OCI-LY1 (cell line): ENCODE data around the gene ATP11A.

Source experiments
- H2AFZ ChIP-seq: fragments of 200-600 bp; sonication (generic), shearing (Covaris generic); 2 replicates; pipeline ENCODE4 v1.6.0; 2014; ENCODE audit warnings: antibody characterized with exemption, mild to moderate bottlenecking, low read length
- H3F3A ChIP-seq: fragments of 200-600 bp; sonication (generic), shearing (Covaris generic); 2 replicates; pipeline ENCODE4 v1.6.0; 2014; ENCODE audit warnings: mild to moderate bottlenecking, antibody characterized with exemption, low read length, moderate library complexity; ENCODE audit not compliant: insufficient read depth
- H3K27ac ChIP-seq: fragments of 200-600 bp; sonication (generic); 2 replicates; pipeline ENCODE4 v1.5.1; 2014; ENCODE audit warnings: low read length, mixed run types, mild to moderate bottlenecking, low read depth; ENCODE audit not compliant: poor library complexity, severe bottlenecking
- H3K27me3 ChIP-seq: fragments of 200-600 bp; sonication (generic); 2 replicates; pipeline ENCODE4 v1.6.0; 2014; ENCODE audit warnings: antibody characterized with exemption, mild to moderate bottlenecking, low read length, moderate library complexity; ENCODE audit not compliant: insufficient read depth
- H3K36me3 ChIP-seq: fragments of 200-600 bp; sonication (generic); 2 replicates; pipeline ENCODE4 v1.6.1; 2014; ENCODE audit warnings: mild to moderate bottlenecking, antibody characterized with exemption, low read length, moderate library complexity, mixed read lengths; ENCODE audit not compliant: insufficient read depth
- H3K4me1 ChIP-seq: fragments of 200-600 bp; sonication (generic); 2 replicates; pipeline ENCODE4 v1.5.1; 2014; ENCODE audit warnings: mild to moderate bottlenecking, low read length, moderate library complexity; ENCODE audit not compliant: insufficient read depth, severe bottlenecking
- H3K4me2 ChIP-seq: fragments of 200-600 bp; sonication (generic), shearing (Covaris generic); 2 replicates; pipeline ENCODE4 v1.6.1; 2014; ENCODE audit warnings: low read length
- H3K4me3 ChIP-seq: fragments of 200-600 bp; sonication (generic); 2 replicates; pipeline ENCODE4 v1.5.1; 2014; ENCODE audit warnings: low read length, low read depth, mild to moderate bottlenecking, mixed read lengths; ENCODE audit not compliant: poor library complexity, severe bottlenecking
- H3K79me2 ChIP-seq: fragments of 200-600 bp; shearing (Covaris generic); 2 replicates; pipeline ENCODE4 v1.6.1; 2016; ENCODE audit warnings: mixed run types, low read length, mixed read lengths; ENCODE audit not compliant: insufficient read depth
- H3K9ac ChIP-seq: fragments of 200-600 bp; sonication (generic), shearing (Covaris generic); 2 replicates; pipeline ENCODE4 v1.6.1; 2014; ENCODE audit warnings: mild to moderate bottlenecking, low read length, mixed read lengths
- H3K9me2 ChIP-seq: fragments of 200-600 bp; sonication (generic), shearing (Covaris generic); 2 replicates; pipeline ENCODE4 v1.6.1; 2014; ENCODE audit warnings: low read depth, mild to moderate bottlenecking, low read length, mixed read lengths
- H3K9me3 ChIP-seq: fragments of 200-600 bp; shearing (Covaris generic); 2 replicates; pipeline ENCODE4 v1.6.1; 2014; ENCODE audit warnings: low read length, mixed read lengths
- H4K20me1 ChIP-seq: fragments of 200-600 bp; sonication (generic), shearing (Covaris generic); 2 replicates; pipeline ENCODE4 v1.6.0; 2016; ENCODE audit warnings: mild to moderate bottlenecking, low read length; ENCODE audit not compliant: insufficient read depth
- EZH2 ChIP-seq: fragments of 200-600 bp; sonication (generic), shearing (Covaris generic); IDR thresholded peaks from 2 replicates; pipeline ENCODE4 v1.8.0; 2017; ENCODE audit warnings: borderline replicate concordance, mixed run types, mild to moderate bottlenecking, antibody characterized with exemption, low read length, moderate library complexity, mixed read lengths
- TF ChIP-seq, protein P1 (sequence below): fragments of 200-600 bp; sonication (generic), shearing (Covaris generic); IDR thresholded peaks from 2 replicates; pipeline ENCODE4 v1.5.1; 2017; ENCODE audit warnings: mild to moderate bottlenecking, antibody characterized with exemption, low read length, moderate library complexity, mixed read lengths

Gene ATP11A

DNA sequence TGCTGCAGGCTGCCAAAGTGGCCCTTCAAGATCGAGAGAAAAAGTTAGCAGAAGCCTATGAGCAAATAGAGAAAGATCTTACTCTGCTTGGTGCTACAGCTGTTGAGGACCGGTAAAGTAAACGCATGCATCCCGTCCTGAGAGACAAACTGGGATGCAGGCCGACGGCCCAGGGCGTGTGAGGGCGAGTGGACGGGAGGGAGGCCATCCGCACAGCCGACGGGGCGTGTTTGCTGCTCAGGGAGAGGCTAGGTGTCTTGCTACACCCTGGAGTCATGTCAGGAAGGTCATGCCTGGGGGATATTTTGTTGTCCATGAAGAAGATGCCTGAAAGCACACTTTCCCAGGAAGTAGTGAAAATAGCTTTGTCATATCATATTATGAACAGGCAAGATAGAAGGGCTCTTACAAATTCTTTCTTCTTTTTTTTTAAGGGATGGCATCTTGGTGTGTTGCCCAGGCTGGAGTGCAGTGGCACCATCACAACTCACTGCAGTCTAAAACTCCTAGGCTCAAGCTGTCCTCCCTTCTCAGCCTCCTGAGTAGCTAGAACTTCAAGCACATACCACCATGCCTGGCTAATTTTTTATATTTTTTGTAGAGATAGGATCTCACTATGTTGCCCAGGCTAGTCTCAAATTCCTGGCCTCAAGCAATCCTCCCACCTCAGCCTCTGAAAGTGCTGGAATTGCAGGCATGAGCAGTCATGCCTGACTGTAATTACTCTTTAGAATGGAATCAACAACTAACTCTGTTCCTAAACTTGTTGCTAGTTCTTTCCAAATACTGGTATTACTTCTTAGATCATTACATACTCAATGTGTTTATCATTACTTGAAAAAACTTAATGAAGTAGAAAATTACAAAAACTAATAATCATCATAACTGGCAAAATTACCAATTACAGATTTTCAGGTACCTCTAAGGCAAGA is 161.5 kb downstream of the ATP11A start:
- Histone ChIP-seq H4K20me1 (no peaks in the 10 kb centered on the region), H3K4me3 (no peak overlapping the region), H3K9me3 (peaks cover 6% of the 10 kb centered on the region; the same call in 1 of the 2 replicates), H3F3A (no peaks in the 10 kb centered on the region), H3K4me2 (no peak overlapping the region), H3K27me3 (no peaks in the 10 kb centered on the region; the same call in 1 of the 2 replicates), H3K27ac (no peak overlapping the region), H3K36me3 (peaks cover 26% of the 10 kb centered on the region), H3K9ac (no peak overlapping the region), H3K4me1 (no peaks in the 10 kb centered on the region), H2AFZ (no peak overlapping the region), H3K79me2 (no peaks in the 10 kb centered on the region), H3K9me2 (no peaks in the 10 kb centered on the region)
- no peak for TF ChIP-seq EZH2
- TF ChIP-seq, protein P1, sequence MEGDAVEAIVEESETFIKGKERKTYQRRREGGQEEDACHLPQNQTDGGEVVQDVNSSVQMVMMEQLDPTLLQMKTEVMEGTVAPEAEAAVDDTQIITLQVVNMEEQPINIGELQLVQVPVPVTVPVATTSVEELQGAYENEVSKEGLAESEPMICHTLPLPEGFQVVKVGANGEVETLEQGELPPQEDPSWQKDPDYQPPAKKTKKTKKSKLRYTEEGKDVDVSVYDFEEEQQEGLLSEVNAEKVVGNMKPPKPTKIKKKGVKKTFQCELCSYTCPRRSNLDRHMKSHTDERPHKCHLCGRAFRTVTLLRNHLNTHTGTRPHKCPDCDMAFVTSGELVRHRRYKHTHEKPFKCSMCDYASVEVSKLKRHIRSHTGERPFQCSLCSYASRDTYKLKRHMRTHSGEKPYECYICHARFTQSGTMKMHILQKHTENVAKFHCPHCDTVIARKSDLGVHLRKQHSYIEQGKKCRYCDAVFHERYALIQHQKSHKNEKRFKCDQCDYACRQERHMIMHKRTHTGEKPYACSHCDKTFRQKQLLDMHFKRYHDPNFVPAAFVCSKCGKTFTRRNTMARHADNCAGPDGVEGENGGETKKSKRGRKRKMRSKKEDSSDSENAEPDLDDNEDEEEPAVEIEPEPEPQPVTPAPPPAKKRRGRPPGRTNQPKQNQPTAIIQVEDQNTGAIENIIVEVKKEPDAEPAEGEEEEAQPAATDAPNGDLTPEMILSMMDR = no peak

- Histone ChIP-seq H3K79me2 (no peaks in the 10 kb centered on the region), H3K4me3 (no peak overlapping the region), H3K27ac (no peak overlapping the region), H3K27me3 (no peaks in the 10 kb centered on the region; the same call in 1 of the 2 replicates), H2AFZ (no peak overlapping the region), H3K9me3 (peaks cover 6% of the 10 kb centered on the region; the same call in 1 of the 2 replicates), H3F3A (no peaks in the 10 kb centered on the region), H3K4me1 (no peaks in the 10 kb centered on the region), H4K20me1 (no peaks in the 10 kb centered on the region), H3K36me3 (peaks cover 26% of the 10 kb centered on the region), H3K9me2 (no peaks in the 10 kb centered on the region), H3K9ac (no peak overlapping the region), H3K4me2 (no peak overlapping the region)
- TF ChIP-seq, protein P1 = no peak
- TF ChIP-seq EZH2 = no peak
These were observed 162.6 kb downstream of the ATP11A start for GRCh38 chr13:112852392-112852791.

- H4K20me1 ChIP-seq = no peaks in the 10 kb centered on the region
- 0 out of 2 replicates have a peak, but pooled peaks cover 6% of the 10 kb centered on the region for H3K9me3 ChIP-seq
- TF ChIP-seq, protein P1 = no peak
- TF ChIP-seq EZH2 = no peak
- H3K4me1 ChIP-seq = no peaks in the 10 kb centered on the region
- no peaks in the 10 kb centered on the region for H3F3A ChIP-seq
- H3K4me3 ChIP-seq = no peak overlapping the region
- no peak overlapping the region for H3K9ac ChIP-seq
- H3K27me3 ChIP-seq = no peaks in the 10 kb centered on the region; the same call in 1 of the 2 replicates
- no peaks in the 10 kb centered on the region for H3K9me2 ChIP-seq
- peaks cover 26% of the 10 kb centered on the region for H3K36me3 ChIP-seq
- no peaks in the 10 kb centered on the region for H3K79me2 ChIP-seq
- no peak overlapping the region for H3K4me2 ChIP-seq
- H3K27ac ChIP-seq = no peak overlapping the region
- no peak overlapping the region for H2AFZ ChIP-seq
These were observed 163.0 kb downstream of the ATP11A start for GRCh38 chr13:112852808-112853207.
